HCT116 (cell line): ENCODE results near the gene TMEM223. TPM values are rescaled to one million over a fixed set of nuclear protein-coding genes. Genes with fewer than 3 reads are reported as not detected.
A peak's percentile ranks its signal among the peaks of the same experiment; 100 is the strongest.

Experiments
- ATAC-seq: fragments of 200-7000 bp; cut with Tn5 transposase; 2 replicates; pipeline ENCODE4 v1.9.1; 2020; ENCODE audit warnings: mild to moderate bottlenecking, moderate library complexity
- BruUV-seq: library from RNA; stranded (reverse); fragments of 400-500 nt; replicated peaks from 2 replicates; lab custom pipeline; 2021; lab: Mats Ljungman, UMichigan
- CTCF ChIA-PET: fragments of 300-600 bp; sonication (Branson Sonifier 250); formaldehyde crosslinking; loops from one replicate; lab custom pipeline; 2021; ENCODE audit warnings: antibody characterized with exemption; lab: Charles Lee
- POLR2A ChIA-PET: fragments of 300-600, 350-600 bp; sonication (Branson Sonifier 250); formaldehyde crosslinking; loops from one replicate; lab custom pipeline; 2021; ENCODE audit warnings: antibody characterized with exemption; lab: Charles Lee
- RAD21 ChIA-PET, 2 experiments: fragments of 300-600 bp; sonication (Branson Sonifier 250); formaldehyde crosslinking; loops; one replicate each; lab custom pipeline; 2023; ENCODE audit warnings: low total read pairs in 2 of 2; ENCODE audit not compliant: uncharacterized antibody in 2 of 2, unreplicated experiment in 2 of 2, low non-redundant PET in 1 of 2; lab: Charles Lee
- DNase-seq: peaks from one replicate; pipeline ENCODE4 v3.0.0-alpha.2; 2010; ENCODE audit warnings: low read depth, low spot score
- H2AFZ ChIP-seq: fragments of 200-600 bp; shearing (Covaris generic), sonication (generic); 2 replicates; pipeline ENCODE4 v1.6.1; 2017; ENCODE audit warnings: low read depth, mixed run types, mixed read lengths, antibody characterized with exemption, low read length; ENCODE audit not compliant: poor library complexity, severe bottlenecking
- H3K27ac ChIP-seq: 2 replicates; pipeline ENCODE4 v1.5.1; 2012; ENCODE audit warnings: low read depth, low read length
- H3K27me3 ChIP-seq: fragments of 200-600 bp; sonication (generic); 2 replicates; pipeline ENCODE4 v1.6.1; 2016; ENCODE audit warnings: mixed run types, low read length, mixed read lengths; ENCODE audit not compliant: insufficient read depth
- H3K36me3 ChIP-seq, 2 experiments: fragments of 200-500 bp in 1 of 2; fragments of 200-600 bp in 1 of 2; sonication (Bioruptor generic) in 1 of 2; sonication (generic) in 1 of 2; 2 replicates each; pipeline versions ENCODE4 v1.5.1 to v1.6.1; 2014 to 2016; ENCODE audit warnings: low read length in 2 of 2, inconsistent platforms in 1 of 2, mixed read lengths in 1 of 2, mixed run types in 1 of 2; ENCODE audit not compliant: insufficient read depth in 2 of 2, control insufficient read depth in 1 of 2
- H3K4me1 ChIP-seq, 2 experiments: fragments of 200-600 bp in 1 of 2; sonication (generic) in 1 of 2; 2 replicates each; pipeline versions ENCODE4 v1.5.1 to v1.6.1; 2012 to 2017; ENCODE audit warnings: low read length in 2 of 2, inconsistent platforms in 1 of 2, mild to moderate bottlenecking in 1 of 2, mixed read lengths in 1 of 2, mixed run types in 1 of 2, moderate library complexity in 1 of 2; ENCODE audit not compliant: insufficient read depth in 2 of 2, control insufficient read depth in 1 of 2
- H3K4me2 ChIP-seq: fragments of 200-600 bp; sonication (generic); 2 replicates; pipeline ENCODE4 v1.6.1; 2017; ENCODE audit warnings: mixed run types, low read length, mixed read lengths
- H3K4me3 ChIP-seq, 2 experiments: fragments of 200-600 bp in 1 of 2; sonication (generic) in 1 of 2; replicated peaks in 1 of 2; 2 replicates each; pipeline ENCODE4 v1.5.1; 2011 to 2016; ENCODE audit warnings: low read length in 2 of 2, control low read depth in 1 of 2, low read depth in 1 of 2, mild to moderate bottlenecking in 1 of 2, mixed read lengths in 1 of 2, mixed run types in 1 of 2
- H3K79me2 ChIP-seq: fragments of 200-600 bp; sonication (generic); 2 replicates; pipeline ENCODE4 v1.6.1; 2017; ENCODE audit warnings: mild to moderate bottlenecking, mixed run types, low read length, moderate library complexity, mixed read lengths; ENCODE audit not compliant: insufficient read depth
- H3K9ac ChIP-seq: fragments of 200-600 bp; sonication (generic); 2 replicates; pipeline ENCODE4 v1.6.1; 2016; ENCODE audit warnings: low read length, mixed read lengths
- H3K9me2 ChIP-seq: fragments of 200-600 bp; sonication (generic), shearing (Covaris generic); 2 replicates; pipeline ENCODE4 v1.6.1; 2017; ENCODE audit warnings: mixed run types, mild to moderate bottlenecking, moderate library complexity; ENCODE audit not compliant: insufficient read depth
- H3K9me3 ChIP-seq, 2 experiments: fragments of 200-500 bp in 1 of 2; fragments of 200-600 bp in 1 of 2; sonication (Bioruptor generic) in 1 of 2; sonication (generic) in 1 of 2; 2 replicates each; pipeline ENCODE4 v1.6.1; 2014 to 2017; ENCODE audit warnings: low read length in 2 of 2, mixed read lengths in 2 of 2, inconsistent platforms in 1 of 2, low read depth in 1 of 2, mild to moderate bottlenecking in 1 of 2, mixed run types in 1 of 2, moderate library complexity in 1 of 2; ENCODE audit not compliant: control insufficient read depth in 1 of 2, insufficient read depth in 1 of 2
- H4K20me1 ChIP-seq: fragments of 200-600 bp; sonication (generic), shearing (Covaris generic); 2 replicates; pipeline ENCODE4 v1.6.1; 2017; ENCODE audit warnings: mixed run types, mild to moderate bottlenecking, moderate library complexity; ENCODE audit not compliant: insufficient read depth
- CEBPB ChIP-seq: IDR thresholded peaks from 2 replicates; pipeline ENCODE4 v1.6.1; 2012; ENCODE audit warnings: low read depth
- POLR2A ChIP-seq: IDR thresholded peaks from 2 replicates; pipeline ENCODE4 v1.7.0; 2011; ENCODE audit warnings: borderline replicate concordance; ENCODE audit not compliant: insufficient read depth, insufficient read length; ENCODE audit errors: extremely low read depth
- POLR2AphosphoS5 ChIP-seq: IDR thresholded peaks from 2 replicates; pipeline ENCODE4 v1.6.1; 2011; ENCODE audit warnings: mild to moderate bottlenecking, low read depth, low read length, moderate library complexity
- SP1 ChIP-seq: IDR thresholded peaks from 2 replicates; pipeline ENCODE4 v1.6.1; 2012; ENCODE audit warnings: low read depth
- intact Hi-C: fragments of 100-400 bp; cut with micrococcal nuclease; formaldehyde crosslinking; loops from 2 replicates; pipeline ENCODE4 v1.10.0; 2022
- total RNA-seq: library from RNA; stranded (reverse); gene quantifications from one replicate; pipeline ENCODE4 v1.2.1, GENCODE V29; 2021; ENCODE audit not compliant: unreplicated experiment

Gene TMEM223
- total RNA-seq, 1 experiment from 2014 or later, result 18.4 TPM

DNA sequence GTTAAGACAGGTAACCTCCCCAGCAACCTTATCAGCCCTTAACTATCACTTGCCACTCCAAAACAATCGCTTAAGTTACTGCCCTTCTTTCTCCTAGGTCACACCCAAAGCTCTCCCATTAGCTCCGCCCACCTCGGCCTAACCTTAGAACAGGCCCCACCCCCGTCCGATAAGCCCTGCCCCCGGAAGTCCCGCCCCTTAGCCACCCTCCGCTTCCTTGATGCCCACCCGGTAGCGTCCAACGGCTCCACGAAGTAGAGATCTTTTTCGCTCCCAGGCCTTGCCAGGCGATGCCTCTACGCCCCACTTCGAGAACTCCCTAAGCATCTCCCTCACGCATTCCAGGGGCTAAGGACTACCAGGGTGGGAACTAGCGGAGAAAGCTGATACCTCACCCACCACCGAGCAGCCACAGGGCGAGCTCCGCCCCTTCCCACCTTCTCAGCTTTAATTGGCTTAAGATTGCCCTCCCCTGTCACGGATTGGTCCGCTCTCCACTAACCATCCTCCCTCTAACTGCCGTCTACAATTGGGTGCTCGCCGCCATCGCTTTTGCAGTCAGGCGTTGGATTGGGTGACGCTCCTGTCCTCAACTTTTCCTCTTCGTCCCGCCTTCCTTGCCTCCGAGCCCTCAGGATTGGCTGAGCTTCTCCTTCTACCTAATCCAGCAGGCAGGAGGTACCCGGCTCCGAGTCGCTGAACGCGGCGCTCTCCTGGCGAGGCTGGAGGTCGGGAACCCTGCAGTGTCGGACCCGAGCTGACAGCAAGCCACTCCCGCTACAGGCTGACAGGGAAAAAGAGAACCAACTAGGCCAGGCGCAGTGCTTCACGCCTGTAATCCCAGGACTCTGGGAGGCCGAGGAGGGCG is 37.8 kb downstream of the TMEM223 start, which contains the start of gene ZBTB3:
Gene ZBTB3, minus strand, starts transcription at position 425 of the 868 bp plus-strand sequence. CDS start 496 bp downstream, outside the sequence.
- no TSS peak for BruUV-seq
- H3K4me3 ChIP-seq, result peak within 1 kb of the TSS; percentile 70 to 84
- no peaks in the 10 kb centered on the region for H3K9me3 ChIP-seq
- ChIA-PET CTCF (interaction anchor here (0.6 to 1.9 kb wide), 7 partner anchors 15 to 372 kb away, joined by 3 to 24 read pairs (median 6); partner anchors contain the start of genes HNRNPUL2 and TMEM179B), RAD21 (interaction anchor here (0.6 to 1.0 kb wide), 5 partner anchors 33 to 377 kb away, joined by 3 to 4 read pairs (median 3); partner anchors contain the start of gene TUT1 (in 1 of the 2)), POLR2A (interaction anchor here (0.5 to 3.4 kb wide), 25 partner anchors 8 to 136 kb away, joined by 3 to 50 read pairs (median 6); partner anchors contain the start of genes C11orf98, CSKMT, HNRNPUL2 and LBHD1)
- peak within 1 kb of the TSS; percentile 83 for H2AFZ ChIP-seq
- H3K36me3 ChIP-seq, result no peaks in the 10 kb centered on the region
- peak within 1 kb of the TSS; percentile 90 for H3K4me2 ChIP-seq
- no peaks in the 10 kb centered on the region for H4K20me1 ChIP-seq
- peak within 1 kb of the TSS; percentile 78 for H3K9ac ChIP-seq
- no peaks in the 10 kb centered on the region for H3K9me2 ChIP-seq
- DNase-seq (peak; percentile 99), ATAC-seq (peak; percentile 96)
- H3K27ac ChIP-seq, result peak within 1 kb of the TSS; percentile 76
- TF ChIP-seq POLR2A, result peak; percentile 86
- TF ChIP-seq CEBPB, result no peak
- peak; percentile 99 for TF ChIP-seq SP1
- peak; percentile 77 for TF ChIP-seq POLR2AphosphoS5
- peaks cover 4 to 18% of the 10 kb centered on the region in 2 experiments; a peak in 3 of 4 replicates for H3K4me1 ChIP-seq
- intact Hi-C loops, result no loop called here
- H3K27me3 ChIP-seq, result no peaks in the 10 kb centered on the region
- no peaks in the 10 kb centered on the region; the same call in 1 of the 2 replicates for H3K79me2 ChIP-seq
